ENCODE measurements around the gene TMEM187.

- TF ChIP-seq CTCF (IDR thresholded peaks at IDR 0.05): no peak
- TF ChIP-seq POLR2AphosphoS5 (IDR thresholded peaks at IDR 0.05): no peak
- no peak for TF ChIP-seq POLR2A (IDR thresholded peaks at IDR 0.05)
Observed at GRCh38 chrX:154022108-154022507, 49.6 kb downstream of the TMEM187 start.

Data from prostate gland (tissue), 2 donors.